ENCODE measurements around the gene SAXO2.
"Not testable (repeated sequence)": the region's sequence is repeated elsewhere in the genome, so short reads cannot be mapped to it uniquely, and the experiment has no call there.

SAXO2 gene

GRCh38 chr15:82286475-82286874 is 23.9 kb downstream of the SAXO2 start:
- not testable (repeated sequence) for DNase-seq (ENCODE audit: low read depth in 2 of 2)

- not testable (repeated sequence) for DNase-seq (ENCODE audit: low read depth in 2 of 2)
Measured at GRCh38 chr15:82288202-82288601, 25.6 kb downstream of the SAXO2 start.

GRCh38 chr15:82292271-82292670 is 29.7 kb downstream of the SAXO2 start:
- DNase-seq (ENCODE audit: low read depth in 2 of 2), result no peak

GRCh38 chr15:82294061-82294690 is 31.6 kb downstream of the SAXO2 start:
- DNase-seq (ENCODE audit: low read depth in 2 of 2), result no peak

GRCh38 chr15:82297546-82297945 is 34.9 kb downstream of the SAXO2 start:
- DNase-seq (ENCODE audit: low read depth in 2 of 2), result no peak

- no peak for DNase-seq (ENCODE audit: low read depth in 2 of 2)
Measured at GRCh38 chr15:82298032-82298431, 35.4 kb downstream of the SAXO2 start.

- DNase-seq (ENCODE audit: low read depth in 2 of 2), result peak; percentile 13 to 23
Measured at GRCh38 chr15:82298520-82298919, 35.9 kb downstream of the SAXO2 start.

- not testable (repeated sequence) for DNase-seq (ENCODE audit: low read depth in 2 of 2)
Measured at GRCh38 chr15:82299511-82299914, 36.9 kb downstream of the SAXO2 start.

- not testable (repeated sequence) for DNase-seq (ENCODE audit: low read depth in 2 of 2)
Measured at GRCh38 chr15:82300326-82300725, 37.7 kb downstream of the SAXO2 start.

GRCh38 chr15:82300883-82301282 is 38.3 kb downstream of the SAXO2 start:
- DNase-seq (ENCODE audit: low read depth in 2 of 2), result no peak

- no peak for DNase-seq (ENCODE audit: low read depth in 2 of 2)
Measured at GRCh38 chr15:82301296-82302016, 38.8 kb downstream of the SAXO2 start.

- no peak for DNase-seq (ENCODE audit: low read depth in 2 of 2)
Measured at GRCh38 chr15:82303956-82304777, 41.5 kb downstream of the SAXO2 start.

GRCh38 chr15:82304778-82305090 is 42.1 kb downstream of the SAXO2 start:
- DNase-seq (ENCODE audit: low read depth in 2 of 2), result no peak

GRCh38 chr15:82305621-82306048 is 43.0 kb downstream of the SAXO2 start:
- no peak for DNase-seq (ENCODE audit: low read depth in 2 of 2)

GRCh38 chr15:82306791-82307713 is 44.4 kb downstream of the SAXO2 start:
- DNase-seq (ENCODE audit: low read depth in 2 of 2), result no peak

GRCh38 chr15:82307714-82308081 is 45.1 kb downstream of the SAXO2 start:
- DNase-seq (ENCODE audit: low read depth in 2 of 2), result no peak

- no peak for DNase-seq (ENCODE audit: low read depth in 2 of 2)
Measured at GRCh38 chr15:82309802-82310201, 47.2 kb downstream of the SAXO2 start.

- not testable (repeated sequence) for DNase-seq (ENCODE audit: low read depth in 2 of 2)
Measured at GRCh38 chr15:82311321-82311720, 48.7 kb downstream of the SAXO2 start.

- no peak for DNase-seq (ENCODE audit: low read depth in 2 of 2)
Measured at GRCh38 chr15:82312586-82313349, 50.1 kb downstream of the SAXO2 start.

GRCh38 chr15:82313446-82313845 is 50.8 kb downstream of the SAXO2 start:
- DNase-seq (ENCODE audit: low read depth in 2 of 2), result no peak

Measured in stimulated activated CD4-positive, alpha-beta T cell treated with anti-CD3 and anti-CD28 coated beads, Interleukin-1b, Interleukin-23, amount 100 ng/mL, for 1 hour (primary cell).